GM19324 (cell line): ENCODE data around the gene YPEL1.
"Not testable (repeated sequence)": the region's sequence is repeated elsewhere in the genome, so short reads cannot be mapped to it uniquely, and the experiment has no call there.

Experiments used
- ATAC-seq: cut with Tn5 transposase; IDR thresholded peaks from one replicate; pipeline ENCODE4 v1.9.1; 2021; ENCODE audit warnings: mild to moderate bottlenecking, moderate library complexity; ENCODE audit not compliant: unreplicated experiment, low FRiP score

YPEL1 gene

DNA sequence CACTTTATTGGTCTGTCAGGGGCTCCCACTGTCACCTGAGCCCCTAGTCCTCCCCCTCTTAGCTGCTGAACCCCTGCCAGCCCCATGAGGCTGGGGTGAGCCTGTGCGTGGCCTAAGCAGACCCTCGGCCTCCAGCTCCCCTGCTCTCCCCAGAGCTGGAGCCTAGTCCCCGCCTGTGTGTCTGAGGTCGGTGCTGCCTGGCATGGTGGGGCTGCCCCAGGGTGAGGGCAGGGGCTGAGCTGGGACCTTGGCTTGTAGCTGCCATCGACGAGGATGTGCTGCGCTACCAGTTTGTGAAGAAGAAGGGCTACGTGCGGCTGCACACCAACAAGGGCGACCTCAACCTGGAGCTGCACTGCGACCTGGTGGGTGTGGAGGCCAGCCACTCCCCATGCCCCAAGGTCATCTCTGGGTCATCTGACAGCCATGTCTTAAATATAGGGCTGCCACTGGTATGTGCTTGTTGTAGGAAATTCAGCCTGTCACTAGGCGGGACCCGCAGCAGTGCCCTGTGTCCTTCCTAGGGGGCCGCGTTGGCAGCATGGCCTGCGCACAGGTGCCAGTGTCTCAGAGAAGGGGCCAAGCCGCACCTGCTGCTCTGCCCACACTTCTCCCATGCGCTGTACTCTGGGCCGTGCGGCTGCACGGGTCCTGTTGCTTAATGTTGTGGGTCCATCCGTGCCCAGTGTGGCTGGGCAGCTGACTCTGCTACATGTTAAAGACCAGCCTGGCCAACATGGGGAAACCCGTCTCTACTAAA is 48.8 kb downstream of the YPEL1 start:
- ATAC-seq, result no peak

DNA sequence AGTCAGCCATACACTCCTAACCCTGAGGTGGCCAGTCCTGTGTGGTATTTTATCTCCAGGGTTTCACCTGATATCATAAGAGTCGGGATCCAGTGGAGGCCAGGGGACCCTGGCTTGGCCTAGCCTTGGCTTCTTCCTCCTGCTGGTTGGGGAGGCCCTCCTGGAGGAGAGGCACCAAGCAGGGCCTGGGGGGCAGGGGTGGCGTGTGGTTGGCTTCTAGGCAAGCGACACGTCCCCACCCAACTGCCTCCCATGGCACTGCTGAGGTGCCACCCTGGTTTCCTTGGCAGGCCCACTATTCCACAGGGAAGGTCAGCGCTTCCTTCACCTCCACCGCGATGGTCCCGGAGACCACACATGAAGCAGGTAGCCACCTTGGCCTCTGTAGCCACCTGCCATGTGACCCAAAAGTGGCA is 49.4 kb downstream of the YPEL1 start:
- no peak for ATAC-seq

DNA sequence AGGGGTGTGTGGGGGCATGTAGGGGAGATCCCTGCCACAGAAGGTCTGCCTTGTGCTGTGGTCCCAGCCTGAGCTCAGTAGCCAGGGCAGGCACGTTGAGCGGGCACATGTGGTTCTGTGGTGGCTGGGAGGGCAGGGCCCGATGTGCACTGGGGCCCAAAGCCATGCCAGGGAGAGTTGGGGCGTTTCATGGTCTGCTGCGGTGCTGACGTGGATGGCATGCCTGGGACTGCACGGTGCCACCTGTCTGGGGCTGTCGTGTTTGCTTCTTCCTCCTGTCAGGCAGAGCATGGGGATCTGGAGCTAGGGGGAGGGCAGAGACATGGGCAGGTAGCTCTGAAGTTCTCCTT is 50.5 kb downstream of the YPEL1 start:
- no peak for ATAC-seq

DNA sequence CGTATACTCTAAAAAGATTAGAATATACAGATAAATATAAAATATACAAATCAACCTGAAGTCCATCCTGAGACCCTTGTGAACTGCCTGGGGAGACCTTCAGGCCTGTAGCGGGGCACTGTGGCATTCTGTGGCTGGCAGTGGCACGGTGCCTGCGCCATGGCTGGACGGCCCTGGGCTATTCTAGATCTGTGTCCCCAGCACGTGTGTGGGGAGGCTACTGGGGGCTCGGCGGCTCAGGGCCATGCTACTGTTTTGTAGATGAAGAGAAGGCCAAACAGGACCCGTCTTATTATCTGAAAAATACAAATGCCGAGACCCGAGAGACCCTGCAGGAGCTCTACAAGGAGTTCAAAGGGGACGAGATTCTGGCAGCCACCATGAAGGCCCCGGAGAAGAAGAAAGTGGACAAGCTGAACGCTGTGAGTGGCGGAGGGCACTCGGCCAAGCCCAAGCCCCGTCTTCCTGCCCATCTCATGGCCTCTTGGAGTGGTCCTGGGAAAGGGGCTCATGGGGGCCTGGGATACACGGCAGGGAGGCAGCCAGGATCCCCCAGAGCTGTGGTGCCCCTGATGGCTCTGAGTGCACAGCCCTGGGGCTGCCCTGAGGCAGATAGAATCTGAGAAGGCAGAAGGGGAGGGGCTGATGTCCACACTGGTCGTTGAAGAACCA is 51.0 kb downstream of the YPEL1 start:
- no peak for ATAC-seq

DNA sequence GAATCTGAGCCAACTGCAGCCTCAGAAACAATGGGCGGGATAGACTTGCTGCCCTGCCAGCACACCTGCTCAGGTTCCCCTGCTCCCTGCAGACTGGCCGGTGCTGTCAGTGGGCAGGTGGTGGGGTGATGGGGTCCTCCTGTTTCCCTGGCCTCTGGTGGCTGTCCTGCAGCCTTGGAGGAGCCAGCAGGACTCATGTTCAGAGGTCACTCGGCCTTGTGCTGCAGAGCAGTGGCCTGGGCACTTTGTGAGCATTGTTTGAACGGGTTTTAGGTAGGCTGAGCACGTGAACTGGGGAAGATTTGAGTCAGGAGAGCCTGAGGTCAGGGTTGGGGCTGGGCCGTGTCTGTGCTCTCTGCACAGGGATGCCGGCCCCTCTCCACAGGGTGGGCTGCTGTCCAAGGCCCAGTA is 52.2 kb downstream of the YPEL1 start:
- ATAC-seq, result no peak

DNA sequence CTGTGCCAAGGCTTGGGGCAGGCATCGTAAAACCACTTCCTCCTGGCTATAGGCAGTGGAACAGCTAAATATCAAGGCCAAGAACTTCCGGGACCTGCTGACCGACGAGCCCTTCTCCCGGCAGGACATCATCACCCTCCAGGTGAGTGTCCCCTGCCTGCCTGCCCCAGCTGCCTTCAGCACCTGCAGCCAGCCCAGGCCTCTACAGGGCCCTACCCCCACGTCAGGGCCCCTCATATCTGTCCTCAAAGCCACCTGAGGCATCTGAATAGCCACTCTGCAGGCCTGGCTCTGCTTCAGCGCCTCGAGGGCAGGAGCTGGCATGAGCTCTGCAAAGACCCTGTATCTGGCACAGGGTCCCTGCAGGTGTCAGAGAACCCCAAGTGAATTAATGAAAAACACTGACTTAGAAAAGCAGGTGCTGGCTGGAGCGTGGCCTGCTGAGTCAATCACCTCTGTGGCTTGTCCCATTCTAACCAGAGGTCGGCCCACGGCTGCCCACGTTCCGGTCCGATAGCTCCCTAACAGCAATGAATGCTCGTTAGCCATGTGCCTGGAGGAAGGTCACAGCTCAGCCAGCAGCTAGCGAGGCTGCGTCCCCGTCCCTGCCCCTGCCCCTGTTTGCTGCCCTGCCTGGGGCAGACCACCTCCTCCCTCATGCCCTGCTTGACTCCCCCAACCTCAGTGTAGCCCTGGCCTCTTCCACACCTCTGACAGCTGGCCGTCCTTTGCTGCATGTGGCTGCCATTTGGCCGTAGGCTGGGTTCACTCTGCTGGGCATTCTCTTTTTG is 53.0 kb downstream of the YPEL1 start:
- no peak for ATAC-seq

DNA sequence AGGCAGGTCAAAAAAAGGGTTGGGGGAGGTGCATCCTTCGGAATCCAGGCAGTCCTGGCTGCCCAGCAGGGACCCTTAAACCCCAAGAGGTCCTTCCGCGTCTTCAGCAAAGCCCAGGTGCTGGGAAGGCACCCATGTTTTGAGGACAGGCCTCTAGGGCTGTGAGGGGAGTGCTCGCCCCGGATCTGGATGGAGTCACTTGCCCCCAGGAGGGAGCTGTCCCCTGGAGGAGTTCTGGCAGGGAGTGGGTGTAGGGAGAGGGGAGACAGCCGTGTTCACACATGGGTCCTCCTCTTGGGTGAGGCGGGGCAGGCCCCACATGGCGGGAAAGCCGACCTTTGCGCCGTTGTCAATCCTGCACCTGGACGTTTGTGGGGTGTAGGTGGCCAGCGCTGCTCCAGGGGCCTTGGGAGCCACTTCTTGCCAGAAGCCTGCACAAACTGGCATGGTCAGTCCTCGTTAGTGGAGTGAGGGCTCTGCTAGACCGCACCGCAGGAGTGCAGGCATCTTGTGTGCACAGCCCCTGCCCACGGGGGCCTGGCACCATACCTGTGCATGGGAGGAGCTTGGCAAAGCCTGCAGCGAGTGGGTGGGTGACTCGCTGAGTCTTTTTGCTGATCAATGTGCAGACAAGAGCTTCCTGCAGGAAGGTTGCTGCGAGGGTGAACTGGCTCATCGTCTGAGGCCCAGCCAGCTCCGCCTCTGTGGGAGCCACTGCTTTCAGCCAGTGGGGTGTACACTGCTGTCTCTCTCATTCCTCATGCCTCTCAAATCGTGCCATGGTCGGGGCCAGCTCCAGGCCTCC is 53.8 kb downstream of the YPEL1 start:
- no peak for ATAC-seq

DNA sequence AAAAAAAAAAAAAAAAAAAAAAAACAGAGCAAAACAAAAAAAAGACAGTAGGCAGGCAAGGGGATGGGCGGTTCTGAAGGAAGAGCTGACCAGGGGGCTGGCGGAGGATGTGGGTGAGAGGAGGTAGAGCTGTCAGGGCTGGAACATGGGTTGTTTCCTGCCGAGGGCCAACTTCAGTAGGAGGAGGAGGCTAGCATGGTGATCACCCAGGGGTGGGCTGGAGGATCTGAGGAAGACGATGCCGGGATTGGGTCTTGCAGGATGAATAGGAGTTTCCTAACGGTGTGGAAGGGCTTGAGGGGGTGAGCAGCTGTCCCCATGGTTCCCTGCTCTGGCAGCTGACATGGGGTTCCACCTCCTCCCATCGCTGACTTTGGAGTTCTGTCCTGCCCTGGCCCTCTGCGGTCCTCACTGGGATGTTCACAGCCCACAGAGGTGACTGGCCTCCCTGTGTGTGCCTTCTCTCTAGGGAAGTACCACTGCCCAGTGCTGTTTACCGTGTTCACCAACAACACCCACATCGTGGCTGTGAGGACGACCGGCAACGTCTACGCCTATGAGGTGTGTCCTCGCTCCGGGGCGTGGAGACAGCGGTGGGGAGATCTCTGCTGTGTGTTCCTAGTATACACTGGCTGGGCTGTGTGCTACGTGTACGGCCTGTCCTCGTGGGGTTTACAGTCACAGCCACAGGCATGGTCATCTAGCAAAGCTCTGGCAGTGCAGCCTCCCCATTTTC is 54.6 kb downstream of the YPEL1 start:
- ATAC-seq, result no peak

DNA sequence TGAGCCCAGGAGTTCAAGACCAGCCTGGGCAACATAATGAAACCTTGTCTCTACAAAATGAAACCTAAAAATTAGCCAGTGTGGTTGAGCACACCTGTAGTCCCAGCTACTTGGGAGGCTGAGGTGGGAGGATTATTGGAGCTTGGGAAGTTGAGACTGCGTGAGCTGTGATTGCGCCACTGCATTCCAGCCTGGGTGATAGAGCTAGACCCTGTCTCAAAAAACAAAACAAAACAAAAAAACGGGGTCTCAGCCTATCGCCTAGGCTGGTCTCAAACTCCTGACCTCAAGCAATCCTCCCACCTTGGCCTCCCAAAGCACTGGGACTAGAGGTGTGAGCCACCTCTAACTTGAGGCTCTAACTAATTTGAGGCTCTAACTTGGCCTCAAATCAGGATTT is 56.2 kb downstream of the YPEL1 start:
- no peak for ATAC-seq

DNA sequence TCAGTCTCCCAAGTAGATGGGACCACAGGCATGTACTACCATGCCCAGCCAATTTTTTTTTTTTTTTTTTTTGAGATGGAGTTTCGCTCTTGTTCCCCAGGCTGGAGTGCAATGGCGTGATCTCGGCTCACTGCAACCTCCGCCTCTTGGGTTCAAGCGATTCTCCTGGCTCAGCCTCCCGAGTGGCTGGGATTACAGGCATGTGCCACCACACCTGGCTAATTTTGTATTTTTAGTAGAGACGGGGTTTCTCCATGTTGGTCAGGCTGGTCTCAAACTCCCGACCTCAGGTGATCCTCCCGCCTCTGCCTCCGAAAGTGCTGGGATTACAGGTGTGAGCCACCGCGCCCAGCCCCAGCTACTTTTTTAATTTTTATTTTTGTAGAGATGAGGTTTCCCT is 56.8 kb downstream of the YPEL1 start:
- not testable (repeated sequence) for ATAC-seq

DNA sequence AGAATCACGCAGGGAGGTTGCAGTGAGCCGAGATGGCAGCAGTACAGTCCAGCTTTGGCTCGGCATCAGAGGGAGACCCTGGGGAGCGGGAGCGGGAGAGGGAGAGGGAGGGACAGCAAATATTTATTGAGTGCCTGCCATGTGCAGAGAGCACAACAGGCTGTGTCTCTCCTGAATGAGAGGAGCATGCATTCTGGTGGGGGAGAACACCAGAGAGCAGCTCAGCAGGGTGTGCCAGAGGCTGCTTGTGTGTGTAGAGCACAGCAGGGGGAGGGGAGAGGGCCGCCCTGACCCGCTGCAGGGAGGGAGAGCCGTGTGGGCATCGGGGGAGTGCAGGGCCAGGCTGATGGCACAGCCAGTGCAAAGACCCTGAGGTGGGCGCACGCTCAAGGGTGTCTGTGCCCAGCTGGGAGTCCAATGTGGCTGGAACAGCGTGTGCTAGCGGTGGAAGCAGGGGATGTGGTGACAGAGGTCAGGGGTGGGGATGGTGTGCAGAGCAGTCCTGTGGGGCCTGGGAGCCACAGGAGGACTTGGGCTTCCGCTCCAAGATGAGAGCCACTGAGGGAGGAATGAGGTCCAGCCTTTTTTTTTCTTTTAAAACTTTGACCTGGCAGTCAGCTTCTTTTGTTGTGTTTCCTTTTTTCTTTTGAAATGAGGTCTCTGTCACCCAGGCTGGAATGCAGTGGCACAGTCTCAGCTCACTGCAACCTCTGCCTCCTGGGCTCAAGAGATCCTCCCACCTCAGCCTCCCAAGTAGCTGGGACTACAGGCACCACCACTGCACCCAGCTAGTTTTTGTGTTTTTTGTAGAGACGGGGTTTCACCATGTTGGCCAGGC is 57.8 kb downstream of the YPEL1 start:
- ATAC-seq, result no peak

DNA sequence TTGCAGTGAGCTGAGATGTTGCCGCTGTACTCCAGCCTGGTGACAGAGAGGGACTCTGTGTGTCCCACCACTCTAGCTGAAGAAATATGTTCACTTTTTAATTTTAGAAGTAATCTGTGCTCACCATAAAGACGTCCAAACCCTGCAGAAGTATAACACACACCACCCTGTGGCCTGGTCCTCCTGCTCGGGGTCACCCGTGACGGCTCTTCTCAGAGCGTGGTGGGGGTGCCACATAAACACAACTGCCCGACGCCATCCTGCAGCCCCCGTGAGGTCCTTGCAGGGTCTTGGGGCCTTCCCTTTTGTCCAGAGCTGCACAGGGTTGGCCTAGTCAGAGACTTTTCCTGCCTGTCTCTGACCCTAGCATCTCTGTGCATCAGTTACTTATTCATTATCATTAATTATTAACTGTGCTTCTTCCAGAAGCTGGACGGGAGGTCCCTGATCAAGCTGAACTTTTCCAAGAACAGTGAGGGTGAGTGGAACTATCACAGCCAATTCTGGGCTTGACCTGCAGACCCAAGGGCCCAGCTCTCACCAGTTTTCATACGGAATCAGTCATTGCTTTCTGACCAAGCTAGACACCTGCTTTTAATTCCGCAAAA is 60.9 kb downstream of the YPEL1 start:
- ATAC-seq, result no peak

DNA sequence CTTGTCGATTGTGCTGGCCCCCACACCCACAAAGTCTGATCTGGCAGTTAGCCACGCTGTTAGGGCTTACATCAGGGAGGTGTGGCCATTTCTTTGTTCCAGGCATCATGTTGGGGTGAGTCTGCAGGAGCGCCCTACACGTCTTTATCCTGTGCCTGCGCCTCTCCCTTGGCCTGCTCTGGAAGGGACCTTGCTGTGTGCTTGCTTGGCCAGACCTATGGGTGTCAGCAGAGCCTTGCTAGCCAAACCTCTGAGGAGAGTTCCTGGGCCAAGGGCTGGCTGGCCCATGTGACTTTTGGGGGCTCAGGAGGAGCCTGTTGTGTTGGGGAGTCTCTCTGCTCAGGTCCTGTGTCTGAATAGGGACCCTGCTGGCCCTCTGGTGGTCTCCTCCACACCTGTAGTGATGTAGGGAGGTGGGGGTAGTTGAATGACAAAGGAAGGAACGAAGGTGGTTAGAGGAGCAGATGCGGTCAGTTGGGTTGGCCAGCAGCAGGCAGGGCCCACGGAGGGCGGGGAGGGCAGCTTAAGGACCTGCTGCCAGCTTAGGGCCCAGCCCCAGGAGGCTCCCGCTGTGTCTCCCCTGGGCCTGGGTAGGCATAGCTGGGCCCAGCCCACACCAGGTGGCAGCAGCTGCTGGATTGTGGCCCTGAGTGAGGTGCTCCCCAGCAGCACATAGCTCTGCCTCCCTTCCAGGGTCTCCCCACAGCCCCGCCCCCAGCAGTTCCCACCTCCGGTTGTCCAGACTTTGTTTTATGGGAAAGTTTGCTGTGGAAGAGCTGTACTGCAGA is 61.9 kb downstream of the YPEL1 start:
- no peak for ATAC-seq

DNA sequence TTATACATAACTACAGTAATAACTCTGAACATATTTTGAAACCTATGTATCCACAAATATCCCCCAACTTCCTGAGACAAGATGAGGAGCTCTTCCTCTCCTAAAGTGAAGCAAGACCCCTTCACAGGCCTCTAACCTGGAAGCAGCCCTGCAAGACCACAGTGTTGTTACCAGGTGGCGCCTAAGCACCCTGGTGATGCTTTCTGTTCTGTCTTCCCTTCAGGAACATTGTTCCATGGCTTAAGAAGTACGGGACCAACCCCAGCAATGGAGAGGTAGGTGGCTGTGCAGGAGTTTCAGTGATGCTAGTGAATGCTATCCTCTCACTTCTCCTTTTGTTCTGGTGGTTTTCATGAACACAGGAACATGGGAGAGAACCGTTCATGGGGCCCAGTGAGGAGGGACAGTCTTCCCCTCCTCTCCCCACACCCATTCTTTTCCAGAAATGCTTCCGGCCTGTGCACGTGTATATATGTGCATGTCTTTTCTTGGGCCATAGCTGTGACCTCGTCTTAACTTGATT is 63.4 kb downstream of the YPEL1 start:
- ATAC-seq, result no peak

DNA sequence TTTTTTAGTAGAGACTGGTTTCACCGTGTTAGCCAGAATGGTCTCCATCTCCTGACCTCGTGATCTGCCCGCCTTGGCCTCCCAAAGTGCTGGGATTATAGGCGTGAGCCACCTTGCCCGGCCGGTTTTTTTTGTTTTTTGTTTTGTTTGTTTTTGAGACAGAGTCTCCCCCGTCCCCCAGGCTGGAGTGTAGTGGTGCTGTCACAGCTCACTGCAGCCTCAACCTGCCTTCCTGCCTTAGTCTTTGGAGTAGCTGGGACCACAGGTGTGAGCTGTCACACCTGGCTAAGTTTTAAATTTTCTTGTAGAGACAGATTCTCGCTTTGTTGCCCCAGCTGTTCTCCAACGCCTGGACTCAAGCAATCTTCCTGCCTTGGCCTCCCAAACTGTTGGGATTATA is 66.6 kb downstream of the YPEL1 start:
- ATAC-seq, result no peak

DNA sequence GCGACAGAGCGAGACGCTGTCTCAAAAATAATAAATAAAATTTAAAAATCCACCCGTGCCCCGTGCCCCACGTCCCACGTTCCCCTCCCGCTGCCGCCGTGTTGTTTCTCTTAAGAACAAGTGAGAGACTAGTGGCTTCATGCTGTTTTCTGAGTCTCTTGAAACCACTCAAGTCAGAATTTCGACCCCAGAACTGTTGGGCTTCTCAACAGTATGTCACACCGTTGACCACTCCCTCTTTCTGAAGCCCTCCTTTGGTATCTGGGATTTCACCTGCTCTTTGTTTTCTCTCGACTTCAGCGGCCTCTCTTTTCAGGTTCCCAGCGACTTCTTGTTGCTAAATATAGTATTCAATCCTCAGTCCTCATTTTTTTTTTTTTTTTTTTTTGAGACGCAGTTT is 68.8 kb downstream of the YPEL1 start:
- ATAC-seq, result no peak

DNA sequence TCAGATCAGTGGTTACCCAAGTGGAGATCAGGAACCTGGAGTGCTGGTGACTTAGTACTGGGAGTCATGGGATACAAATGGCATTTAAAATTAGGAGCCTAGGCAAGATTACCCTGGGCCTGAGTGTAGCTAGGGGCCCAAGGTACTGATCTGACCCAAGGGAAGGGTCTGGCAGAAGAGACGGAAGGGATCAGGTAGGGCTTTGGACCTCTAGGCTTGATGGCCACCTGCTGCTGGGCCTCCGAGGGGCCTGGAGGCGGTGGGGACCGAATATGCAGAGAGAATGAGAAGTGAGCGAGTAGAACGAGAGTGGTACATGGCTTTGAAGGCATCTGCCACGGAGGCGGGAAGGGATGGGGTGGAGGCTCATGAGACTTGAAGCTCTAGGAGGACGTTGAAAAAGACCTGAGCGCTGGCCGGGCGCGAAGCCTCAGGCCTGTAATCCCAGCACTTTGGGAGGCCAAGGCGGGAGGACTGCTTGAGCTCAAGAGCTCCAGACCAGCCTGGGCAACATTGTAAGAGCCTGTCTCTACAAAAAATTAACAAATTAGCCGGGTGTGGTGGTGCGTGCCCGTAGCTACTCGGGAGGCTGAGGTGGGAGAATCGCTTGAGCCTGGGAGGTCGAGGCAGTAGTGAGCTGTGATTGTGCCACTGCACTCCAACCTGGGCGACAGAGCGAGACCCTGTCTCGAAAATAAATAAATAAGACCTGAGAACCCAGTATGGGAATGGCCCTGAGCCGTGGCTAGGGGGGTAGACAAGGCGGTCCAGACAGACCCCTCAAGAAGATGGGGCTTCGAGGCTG is 70.3 kb downstream of the YPEL1 start:
- ATAC-seq, result no peak
